DND-41 (cell line): Measurements from ENCODE around the gene FCGBP.

Experiments
- ATAC-seq: fragments of 200-7000 bp; cut with Tn5 transposase; 3 replicates; pipeline ENCODE4 v1.9.1; 2021; ENCODE audit warnings: low read depth; ENCODE audit not compliant: insufficient read depth
- DNase-seq: peaks from one replicate; pipeline ENCODE4 v3.0.0-alpha.2; 2020
- H2AFZ ChIP-seq: 2 replicates; pipeline ENCODE4 v1.6.0; 2012; ENCODE audit warnings: low read depth, low read length
- H3K27ac ChIP-seq: 2 replicates; pipeline ENCODE4 v1.5.1; 2012; ENCODE audit warnings: low read length, inconsistent platforms
- H3K27me3 ChIP-seq: fragments of 200-600 bp; sonication (generic); 2 replicates; pipeline ENCODE4 v1.6.0; 2012; ENCODE audit warnings: low read length, mild to moderate bottlenecking, inconsistent platforms; ENCODE audit not compliant: insufficient read depth, poor library complexity
- H3K36me3 ChIP-seq: 2 replicates; pipeline ENCODE4 v1.5.1; 2012; ENCODE audit warnings: low read length, inconsistent platforms; ENCODE audit not compliant: insufficient read depth
- H3K4me1 ChIP-seq: 2 replicates; pipeline ENCODE4 v1.5.1; 2012; ENCODE audit warnings: mild to moderate bottlenecking, low read length; ENCODE audit not compliant: insufficient read depth
- H3K4me2 ChIP-seq: 2 replicates; pipeline ENCODE4 v1.6.0; 2012; ENCODE audit warnings: mild to moderate bottlenecking, moderate library complexity, low read length, inconsistent platforms; ENCODE audit not compliant: insufficient read depth
- H3K4me3 ChIP-seq, 2 experiments: fragments of 200-600 bp in 1 of 2; shearing (Covaris generic) in 1 of 2; 2 replicates each; pipeline ENCODE4 v1.5.1; 2012 to 2016; ENCODE audit warnings: inconsistent platforms in 2 of 2, low read length in 2 of 2, mild to moderate bottlenecking in 2 of 2, low read depth in 1 of 2, moderate library complexity in 1 of 2
- H3K79me2 ChIP-seq: 2 replicates; pipeline ENCODE4 v1.6.0; 2012; ENCODE audit warnings: low read length, inconsistent platforms; ENCODE audit not compliant: insufficient read depth
- H3K9ac ChIP-seq: 2 replicates; pipeline ENCODE4 v1.6.0; 2012; ENCODE audit warnings: low read depth, mild to moderate bottlenecking, inconsistent platforms, low read length, moderate library complexity
- H3K9me3 ChIP-seq: 2 replicates; pipeline ENCODE4 v1.5.1; 2012; ENCODE audit warnings: low read length, moderate library complexity, mild to moderate bottlenecking, inconsistent platforms; ENCODE audit not compliant: insufficient read depth, severe bottlenecking
- H4K20me1 ChIP-seq: 2 replicates; pipeline ENCODE4 v1.6.0; 2012; ENCODE audit warnings: low read length; ENCODE audit not compliant: insufficient read depth
- EZH2 ChIP-seq: IDR thresholded peaks from 3 replicates; pipeline ENCODE4 v1.6.1; 2012; ENCODE audit warnings: borderline replicate concordance, low read depth, mild to moderate bottlenecking, moderate library complexity, low read length, inconsistent platforms; ENCODE audit not compliant: severe bottlenecking
- TF ChIP-seq, protein P1 (sequence below): IDR thresholded peaks from 2 replicates; pipeline ENCODE4 v1.5.1; 2012; ENCODE audit warnings: borderline replicate concordance, low read length, moderate library complexity, mild to moderate bottlenecking; ENCODE audit not compliant: poor library complexity, severe bottlenecking; ENCODE audit errors: extremely low read depth

The FCGBP gene

DNA sequence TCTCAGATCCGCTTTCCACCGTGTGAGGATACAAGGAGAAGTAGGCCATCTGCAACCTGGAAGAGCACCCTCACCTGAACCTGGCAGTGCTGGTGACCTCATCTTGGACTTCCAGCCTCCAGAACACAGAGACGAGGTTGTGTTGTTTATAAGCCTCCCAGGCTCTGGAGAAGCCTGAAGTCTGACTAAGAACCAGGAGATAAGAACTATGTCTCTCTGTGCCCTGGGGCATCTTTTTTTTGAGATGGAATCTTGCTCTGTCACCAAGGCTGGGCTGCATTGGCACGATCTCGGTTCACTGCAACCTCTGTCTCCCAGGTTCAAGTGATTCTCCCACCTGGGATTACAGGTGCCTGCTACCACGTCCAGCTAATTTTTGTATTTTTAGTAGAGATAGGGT is 14.5 kb downstream of the FCGBP start:
- DNase-seq (no peak), ATAC-seq (no peak)
- Histone ChIP-seq H3K4me3 (no peak overlapping the region), H3K9me3 (no peaks in the 10 kb centered on the region), H3K27me3 (no peaks in the 10 kb centered on the region), H3K9ac (no peak overlapping the region), H3K4me2 (no peak overlapping the region), H3K27ac (no peak overlapping the region), H3K79me2 (no peaks in the 10 kb centered on the region), H3K4me1 (no peaks in the 10 kb centered on the region), H3K36me3 (no peaks in the 10 kb centered on the region), H4K20me1 (no peaks in the 10 kb centered on the region), H2AFZ (no peak overlapping the region)
- no peak for TF ChIP-seq EZH2
- TF ChIP-seq, protein P1, sequence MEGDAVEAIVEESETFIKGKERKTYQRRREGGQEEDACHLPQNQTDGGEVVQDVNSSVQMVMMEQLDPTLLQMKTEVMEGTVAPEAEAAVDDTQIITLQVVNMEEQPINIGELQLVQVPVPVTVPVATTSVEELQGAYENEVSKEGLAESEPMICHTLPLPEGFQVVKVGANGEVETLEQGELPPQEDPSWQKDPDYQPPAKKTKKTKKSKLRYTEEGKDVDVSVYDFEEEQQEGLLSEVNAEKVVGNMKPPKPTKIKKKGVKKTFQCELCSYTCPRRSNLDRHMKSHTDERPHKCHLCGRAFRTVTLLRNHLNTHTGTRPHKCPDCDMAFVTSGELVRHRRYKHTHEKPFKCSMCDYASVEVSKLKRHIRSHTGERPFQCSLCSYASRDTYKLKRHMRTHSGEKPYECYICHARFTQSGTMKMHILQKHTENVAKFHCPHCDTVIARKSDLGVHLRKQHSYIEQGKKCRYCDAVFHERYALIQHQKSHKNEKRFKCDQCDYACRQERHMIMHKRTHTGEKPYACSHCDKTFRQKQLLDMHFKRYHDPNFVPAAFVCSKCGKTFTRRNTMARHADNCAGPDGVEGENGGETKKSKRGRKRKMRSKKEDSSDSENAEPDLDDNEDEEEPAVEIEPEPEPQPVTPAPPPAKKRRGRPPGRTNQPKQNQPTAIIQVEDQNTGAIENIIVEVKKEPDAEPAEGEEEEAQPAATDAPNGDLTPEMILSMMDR: no peak

DNA sequence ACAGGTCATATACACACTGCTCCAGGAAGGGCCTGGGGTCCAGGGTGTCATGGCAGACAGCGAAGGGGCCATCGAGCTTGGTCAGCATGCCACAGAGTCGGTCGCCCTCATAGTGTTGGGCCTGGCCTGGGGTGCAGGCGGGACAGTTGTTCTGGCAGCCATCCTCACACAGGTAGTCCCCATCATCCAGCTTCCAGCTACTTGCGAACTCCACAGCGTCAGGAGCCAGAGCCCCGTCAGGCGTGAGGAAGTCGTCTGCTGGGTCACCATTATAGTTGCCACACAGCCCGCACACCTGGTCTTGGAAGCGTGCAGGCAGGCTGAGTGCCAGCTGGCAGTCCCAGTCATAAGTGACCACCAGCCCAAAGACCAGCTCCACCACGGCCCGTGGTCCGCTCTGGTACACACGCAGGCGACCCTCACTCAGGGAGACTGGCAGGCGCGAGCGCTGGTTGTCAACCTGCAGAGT is 16.2 kb downstream of the FCGBP start:
- Histone ChIP-seq H2AFZ (no peak overlapping the region), H3K79me2 (no peaks in the 10 kb centered on the region), H3K36me3 (no peaks in the 10 kb centered on the region), H4K20me1 (no peaks in the 10 kb centered on the region), H3K27ac (no peak overlapping the region), H3K27me3 (no peaks in the 10 kb centered on the region), H3K4me2 (no peak overlapping the region), H3K9me3 (no peaks in the 10 kb centered on the region), H3K9ac (no peak overlapping the region), H3K4me3 (no peak overlapping the region), H3K4me1 (no peaks in the 10 kb centered on the region)
- ATAC-seq: no peak
- no peak for TF ChIP-seq EZH2
- TF ChIP-seq, protein P1: no peak
- no peak for DNase-seq

DNA sequence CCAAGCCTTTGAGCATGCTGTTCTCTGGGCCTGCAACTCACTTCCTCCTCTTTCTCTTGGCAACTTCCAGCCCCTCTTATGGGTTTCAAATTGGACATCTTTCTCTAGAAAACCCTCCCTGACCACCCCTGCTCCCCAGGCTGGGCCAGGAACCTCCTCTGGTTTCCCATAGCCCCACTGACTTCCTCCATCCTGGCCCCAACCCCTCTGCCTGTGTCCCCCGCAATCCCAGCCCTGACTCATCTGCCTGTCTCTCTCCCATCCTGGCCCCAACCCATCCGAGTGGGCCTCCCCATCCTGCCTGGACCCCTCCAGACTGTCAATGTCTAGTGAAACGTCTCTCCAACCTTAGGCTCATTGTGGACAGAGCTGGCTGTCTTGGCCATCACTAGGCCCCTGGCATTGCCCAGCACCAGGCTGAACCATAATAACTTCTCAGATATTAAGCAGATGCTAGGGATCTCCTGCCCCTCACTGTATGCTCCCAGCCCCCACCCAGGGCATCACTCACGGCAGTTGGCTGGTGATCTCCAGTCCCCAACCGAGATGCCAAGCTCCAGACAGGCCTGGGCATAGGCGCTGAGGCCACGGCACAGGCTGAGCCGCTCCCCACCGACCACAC is 16.8 kb downstream of the FCGBP start:
- Histone ChIP-seq H3K4me3 (no peak overlapping the region), H2AFZ (no peak overlapping the region), H3K27ac (no peak overlapping the region), H3K79me2 (no peaks in the 10 kb centered on the region), H3K9ac (no peak overlapping the region), H3K9me3 (no peaks in the 10 kb centered on the region), H3K4me1 (no peaks in the 10 kb centered on the region), H3K27me3 (no peaks in the 10 kb centered on the region), H4K20me1 (no peaks in the 10 kb centered on the region), H3K4me2 (no peak overlapping the region), H3K36me3 (no peaks in the 10 kb centered on the region)
- DNase-seq (no peak), ATAC-seq (no peak)
- TF ChIP-seq, protein P1: no peak
- TF ChIP-seq EZH2: no peak
